HG02610 (cell line): ENCODE measurements around the gene KRTAP29-1.
"Not testable (repeated sequence)": the region's sequence is repeated elsewhere in the genome, so short reads cannot be mapped to it uniquely, and the experiment has no call there.

ENCODE experiments used
- ATAC-seq: cut with Tn5 transposase; IDR thresholded peaks from one replicate; pipeline ENCODE4 v1.9.1; 2021; ENCODE audit warnings: mild to moderate bottlenecking, moderate library complexity; ENCODE audit not compliant: unreplicated experiment

The KRTAP29-1 gene

DNA sequence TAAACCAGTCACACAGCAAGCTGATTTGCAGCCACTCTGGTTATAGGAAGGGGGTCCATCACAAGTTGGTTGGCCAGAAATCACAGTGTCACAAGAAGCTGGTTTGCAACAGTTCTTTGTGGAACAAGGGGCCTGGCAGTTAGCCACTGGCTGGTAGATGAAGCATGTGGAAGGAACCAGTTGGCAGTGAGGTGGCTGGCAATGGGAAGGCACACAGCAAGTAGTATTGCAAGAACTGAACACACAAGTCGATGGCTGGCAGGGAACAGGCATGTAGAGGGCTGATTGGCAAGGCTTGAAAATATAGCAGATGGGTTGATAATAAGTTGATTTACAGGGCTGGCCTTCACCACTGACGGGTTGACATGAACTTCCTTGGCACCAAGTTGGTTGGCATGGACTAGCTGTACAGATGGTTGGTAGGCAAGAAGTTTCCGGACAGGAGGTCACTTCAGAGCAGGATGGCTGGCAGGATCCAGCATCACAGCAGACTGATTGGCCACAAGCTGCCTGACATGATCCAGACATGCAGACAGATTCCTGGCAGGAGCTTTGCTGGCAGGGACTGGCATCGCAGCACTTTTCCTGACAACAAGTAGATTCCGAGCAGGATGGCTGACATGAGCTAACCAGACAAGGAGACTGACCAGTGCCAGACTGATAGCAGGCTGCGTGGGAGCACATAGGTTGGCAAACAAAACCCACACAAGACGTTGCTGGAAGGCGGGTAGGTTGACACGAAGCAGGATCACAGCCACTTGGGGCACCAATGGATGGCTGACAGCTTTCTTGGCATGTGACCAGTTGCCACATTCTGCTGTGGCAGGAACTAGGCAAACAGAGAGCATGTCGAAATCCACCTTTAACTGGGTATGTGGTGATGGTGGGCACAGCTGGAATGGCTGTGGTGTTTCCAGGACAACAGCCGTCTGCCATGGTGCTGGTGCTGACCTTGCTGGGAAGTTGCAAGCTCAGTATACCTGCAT lies at the start of gene KRTAP29-1:
Gene KRTAP29-1 (minus strand): TSS at position 936 of the 986 bp plus-strand sequence. CDS start 0 bp downstream, at position 936.
- ATAC-seq, result no peak

DNA sequence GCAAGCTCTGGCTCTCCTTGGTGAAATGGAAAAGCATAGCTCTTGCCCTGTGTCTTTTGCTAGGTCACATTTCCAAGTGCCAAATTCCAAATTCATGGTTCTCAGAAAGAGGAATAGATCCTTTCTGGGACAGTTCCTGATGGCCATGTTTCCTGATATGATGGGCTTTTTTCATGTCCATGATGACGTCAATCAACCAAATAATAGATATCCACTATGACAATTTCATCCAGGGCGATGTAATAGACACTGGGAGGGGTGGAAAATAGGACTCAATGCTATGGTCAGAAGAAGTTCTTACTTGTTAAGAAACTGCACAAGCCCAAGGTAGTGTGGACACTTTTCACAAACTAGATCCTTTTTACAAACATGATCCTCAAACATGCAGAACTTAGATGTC lies 48.5 kb upstream of the KRTAP29-1 start:
- no peak for ATAC-seq

DNA sequence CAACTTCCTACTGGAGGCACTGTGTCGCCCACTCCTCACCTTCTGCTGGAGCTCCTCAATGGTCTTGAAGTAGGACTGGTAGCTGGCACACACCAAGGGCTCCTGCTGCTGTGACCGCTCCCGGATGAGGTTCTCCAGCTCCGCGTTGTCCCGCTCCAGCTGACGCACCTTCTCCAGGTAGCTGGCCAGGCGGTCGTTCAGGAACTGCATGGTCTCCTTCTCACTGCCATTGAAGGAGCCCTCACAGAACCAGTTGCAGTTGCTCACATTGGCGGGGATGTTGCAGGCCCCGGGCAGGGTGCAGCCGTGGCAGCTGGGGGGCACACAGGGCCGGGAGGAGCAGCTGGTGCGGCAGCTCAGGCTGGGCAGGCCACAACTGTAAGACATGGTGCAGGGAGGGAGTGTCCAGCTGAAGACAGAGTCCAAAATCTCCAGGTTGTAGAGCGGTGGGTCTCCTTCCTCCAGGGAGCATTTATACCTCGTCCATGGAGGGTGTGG lies 47.8 kb upstream of the KRTAP29-1 start, which contains the start of gene KRT33A:
Gene KRT33A (minus strand): TSS at position 448 of the 498 bp plus-strand sequence. CDS start 61 bp downstream, at position 387.
- not testable (repeated sequence) for ATAC-seq

- ATAC-seq, result no peak
Observed at GRCh38 chr17:41347869-41348760, 45.5 kb upstream of the KRTAP29-1 start.

DNA sequence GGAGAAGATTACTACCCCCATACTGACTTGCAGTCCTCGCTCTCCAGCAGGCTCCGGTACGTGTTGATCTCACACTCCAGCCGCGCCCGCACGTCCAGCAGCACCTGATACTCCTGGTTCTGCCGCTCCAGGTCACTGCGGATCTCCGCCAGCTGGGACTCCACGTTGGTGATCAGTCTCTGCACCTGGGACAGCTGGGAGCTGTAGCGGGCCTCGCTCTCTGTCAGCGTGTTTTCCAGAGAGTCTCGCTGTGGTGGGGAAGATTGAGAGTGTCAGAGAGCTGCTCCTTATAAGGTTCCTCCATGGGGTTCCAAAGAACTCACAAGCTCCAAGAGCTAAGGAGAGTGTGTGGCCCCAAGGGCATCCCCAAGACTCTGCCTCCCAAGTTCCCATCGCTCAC lies 43.8 kb upstream of the KRTAP29-1 start:
- not testable (repeated sequence) for ATAC-seq

GRCh38 chr17:41345992-41346391 lies 43.3 kb upstream of the KRTAP29-1 start:
- ATAC-seq, result no peak

DNA sequence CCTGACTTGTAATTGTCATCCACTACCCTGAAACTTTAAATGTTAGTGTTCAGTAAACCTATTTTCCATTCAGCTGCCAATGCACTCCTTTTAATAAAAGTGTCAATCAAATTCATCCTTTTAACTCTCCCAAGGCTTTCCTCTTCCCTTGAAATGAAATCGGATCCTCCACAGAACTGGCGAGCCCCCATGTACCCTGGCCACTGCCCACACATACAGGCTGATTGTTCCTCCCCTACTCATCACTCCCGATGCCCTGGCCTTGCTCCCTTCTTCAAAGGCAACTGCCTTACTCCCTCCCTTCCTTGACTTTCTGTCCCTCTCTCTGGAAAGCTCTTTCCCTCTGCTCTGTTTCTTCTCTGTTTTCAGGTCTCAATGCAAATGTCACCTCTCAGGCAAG lies 40.4 kb upstream of the KRTAP29-1 start:
- no peak for ATAC-seq

GRCh38 chr17:41340934-41341861 lies 38.5 kb upstream of the KRTAP29-1 start:
- no peak for ATAC-seq

DNA sequence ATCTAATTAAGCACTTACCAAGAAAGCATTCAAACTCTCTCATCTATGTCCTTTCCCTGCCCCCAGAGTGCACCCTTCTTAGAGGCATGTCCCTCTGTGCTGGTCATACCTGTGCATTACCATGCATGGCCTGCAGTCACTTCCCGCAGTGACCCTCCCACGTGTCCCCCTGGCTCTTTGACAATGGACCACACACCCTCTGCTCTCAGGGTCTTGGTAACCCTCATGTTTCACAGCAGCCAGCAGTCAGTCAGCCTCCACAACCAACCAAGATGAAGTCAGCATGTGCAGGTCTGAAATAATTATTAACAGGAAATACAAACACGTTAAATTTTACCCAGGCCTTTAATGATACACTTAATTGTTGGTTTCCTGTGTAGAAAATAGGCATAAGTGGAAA lies 37.8 kb upstream of the KRTAP29-1 start:
- no peak for ATAC-seq

DNA sequence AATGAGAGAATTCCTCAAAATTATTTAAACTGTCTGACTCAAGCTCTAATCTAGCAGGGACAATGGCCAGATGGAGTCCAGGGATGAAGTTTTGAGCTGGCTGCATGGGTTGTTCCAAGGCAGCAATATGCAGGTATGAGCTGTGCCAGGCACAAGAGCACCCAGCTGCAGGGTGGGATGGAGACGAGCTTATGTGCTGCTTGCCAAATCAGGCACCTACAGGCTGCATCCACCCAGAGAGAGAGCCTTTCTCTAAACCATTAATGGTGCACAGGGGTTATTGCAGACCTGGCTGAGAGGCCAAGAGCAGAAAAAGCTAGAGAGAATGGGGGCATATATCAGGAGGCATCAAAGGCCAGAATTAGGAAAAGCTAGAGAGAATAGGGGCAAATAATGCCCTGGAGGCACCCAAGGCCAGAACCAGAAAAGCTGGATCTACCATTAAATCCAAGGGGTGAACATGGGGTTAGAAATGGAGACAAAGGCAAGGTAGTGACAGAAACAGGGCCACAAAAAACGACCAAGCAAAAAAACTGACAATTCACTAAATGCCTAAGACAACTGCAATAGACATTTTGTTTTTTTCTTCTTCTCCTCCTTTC lies 37.0 kb upstream of the KRTAP29-1 start:
- no peak for ATAC-seq

DNA sequence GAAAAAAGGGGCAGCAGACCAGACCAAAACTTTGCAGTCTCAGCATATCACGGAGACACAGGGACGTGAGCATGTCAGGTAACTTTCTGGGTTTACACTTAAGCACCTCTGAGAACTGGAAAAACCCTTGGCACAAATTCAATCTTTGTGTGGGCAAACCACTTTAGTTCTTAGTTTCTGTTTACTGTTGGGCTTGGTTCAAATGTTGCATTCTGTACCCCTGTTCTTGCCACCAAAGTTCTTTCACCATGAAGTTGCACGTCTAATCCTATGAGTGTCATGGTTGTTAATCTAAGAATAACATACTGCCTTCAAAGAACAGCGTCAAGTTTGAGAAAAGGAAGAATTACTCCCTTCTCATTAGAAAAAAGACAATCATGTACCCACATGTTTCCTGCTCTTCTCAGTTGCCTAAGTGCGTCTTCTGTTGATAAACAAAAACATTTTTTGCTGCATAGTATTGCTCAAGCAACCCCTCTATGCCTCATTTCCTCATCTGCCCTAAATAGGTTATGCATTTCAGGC lies 36.4 kb upstream of the KRTAP29-1 start:
- no peak for ATAC-seq

- ATAC-seq, result no peak
Observed at GRCh38 chr17:41335747-41336146, 33.1 kb upstream of the KRTAP29-1 start.

- ATAC-seq, result no peak
Observed at GRCh38 chr17:41334385-41335305, 32.0 kb upstream of the KRTAP29-1 start.

- ATAC-seq, result no peak
Observed at GRCh38 chr17:41333836-41334235, 31.2 kb upstream of the KRTAP29-1 start.

DNA sequence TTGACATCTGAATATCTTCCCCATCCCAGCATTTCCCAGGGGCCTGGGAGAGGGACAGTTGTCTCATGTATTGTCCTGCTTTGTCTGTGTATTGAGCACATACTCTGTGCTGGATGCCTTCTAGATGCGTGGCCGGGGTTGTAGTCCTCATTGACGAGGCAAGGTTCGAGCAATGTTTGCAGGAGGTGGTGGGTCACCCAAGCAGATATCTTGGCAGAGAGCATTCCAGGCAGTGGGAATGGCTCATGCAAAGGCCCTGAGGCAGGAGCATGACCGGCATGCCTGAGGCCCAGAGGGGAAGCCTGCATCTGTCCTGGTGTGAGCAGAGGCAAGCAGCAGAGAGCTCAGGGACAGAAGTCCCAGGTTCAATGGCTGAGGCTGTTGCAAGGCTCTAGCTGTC lies 30.4 kb upstream of the KRTAP29-1 start:
- no peak for ATAC-seq

DNA sequence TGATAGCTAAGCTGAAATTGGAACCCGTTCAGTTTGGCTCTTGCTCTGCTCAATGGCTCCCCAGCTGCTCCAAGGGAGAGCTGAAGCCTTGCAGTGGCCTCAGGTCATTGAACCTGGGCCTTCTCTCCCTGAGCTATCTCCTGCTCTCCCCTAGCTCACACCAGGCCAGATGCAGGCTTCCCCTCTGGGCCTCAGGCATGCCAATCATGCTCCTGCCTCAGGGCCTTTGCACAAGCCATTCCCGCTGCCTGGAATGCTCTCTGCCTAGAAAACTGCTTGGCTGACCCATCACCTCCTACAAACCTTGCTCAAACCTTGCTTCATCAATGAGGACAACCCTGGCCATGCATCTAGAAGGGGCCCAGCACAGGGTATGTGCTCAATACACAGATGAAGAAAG lies 29.6 kb upstream of the KRTAP29-1 start:
- ATAC-seq, result no peak

- ATAC-seq, result no peak
Observed at GRCh38 chr17:41331606-41332005, 29.0 kb upstream of the KRTAP29-1 start.

DNA sequence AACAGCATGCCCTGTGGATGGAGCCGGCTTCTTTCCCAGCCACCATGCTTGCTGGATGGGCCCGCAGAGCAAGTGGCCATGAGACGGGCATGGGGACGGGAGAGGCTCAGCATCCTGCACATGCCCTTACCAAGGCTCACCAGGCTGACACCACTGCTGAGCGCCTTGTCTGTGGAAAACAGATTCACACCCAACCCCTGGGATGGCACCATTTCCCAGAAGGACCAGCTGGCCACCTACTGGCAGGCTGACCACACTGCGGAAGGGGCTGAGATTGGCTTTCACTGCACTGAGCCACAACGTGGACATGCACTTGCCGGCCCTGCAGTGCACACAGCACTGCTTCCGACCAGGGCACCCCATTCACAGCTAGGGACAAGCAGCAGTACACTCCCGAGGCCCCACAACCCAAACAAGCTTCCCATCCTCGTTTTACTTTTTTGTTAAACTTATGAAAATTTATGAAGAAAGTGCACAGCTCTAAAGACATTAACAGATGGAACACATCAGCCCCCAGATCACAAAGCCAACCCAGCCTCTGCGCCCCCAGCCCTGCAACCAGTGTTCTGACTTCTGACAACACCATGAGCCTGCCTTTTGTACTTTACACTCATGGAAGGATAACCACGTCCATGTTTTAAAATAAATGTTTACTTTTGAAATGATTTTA lies 26.8 kb upstream of the KRTAP29-1 start:
- ATAC-seq, result no peak
